C1 segment of cervical spinal cord (tissue), 14 donors: Measurements from ENCODE around the gene ITPKB.
"Not testable (repeated sequence)": the region's sequence is repeated elsewhere in the genome, so short reads cannot be mapped to it uniquely, and the experiment has no call there.

Experiments used
- DNase-seq, 14 donors: peaks; one replicate each; lab custom pipeline; 2025; lab: John Stamatoyannopoulos, UW

Gene ITPKB

DNA sequence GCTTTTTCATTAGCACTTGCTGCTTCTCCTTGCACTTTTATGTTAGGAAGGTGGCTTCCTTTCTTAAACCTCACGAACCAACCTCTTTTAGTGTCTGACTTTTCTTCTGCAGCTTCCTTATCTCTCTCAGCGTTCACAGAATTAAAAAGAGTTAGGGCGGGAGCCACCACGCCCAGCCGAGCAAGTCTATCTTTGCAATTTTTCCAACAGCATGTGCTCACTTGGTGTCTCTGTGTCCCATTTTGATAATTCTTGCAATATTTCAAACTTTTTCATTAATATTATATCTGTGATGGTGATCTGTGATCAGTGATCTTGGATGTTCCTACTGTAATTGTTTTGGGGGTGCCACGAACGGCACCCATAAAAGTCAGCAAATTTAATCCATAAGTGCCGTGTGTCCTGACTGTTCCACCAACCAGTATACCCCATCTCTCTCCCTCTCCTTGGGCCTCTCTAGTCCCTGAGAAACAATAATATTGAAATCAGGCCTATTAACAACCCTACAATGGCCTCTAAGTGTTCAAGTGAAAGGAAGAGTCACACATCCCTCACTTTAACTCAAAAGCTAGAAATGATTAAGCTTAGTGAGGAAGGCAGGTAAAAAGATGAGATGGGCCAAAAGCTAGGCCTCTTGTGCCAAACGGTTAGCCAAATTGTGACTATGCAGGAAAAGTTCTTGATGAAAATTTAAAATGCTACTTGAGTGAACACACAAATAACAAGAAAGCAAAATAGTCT, 15.9 kb upstream of the ITPKB start:
- no peak for DNase-seq

DNA sequence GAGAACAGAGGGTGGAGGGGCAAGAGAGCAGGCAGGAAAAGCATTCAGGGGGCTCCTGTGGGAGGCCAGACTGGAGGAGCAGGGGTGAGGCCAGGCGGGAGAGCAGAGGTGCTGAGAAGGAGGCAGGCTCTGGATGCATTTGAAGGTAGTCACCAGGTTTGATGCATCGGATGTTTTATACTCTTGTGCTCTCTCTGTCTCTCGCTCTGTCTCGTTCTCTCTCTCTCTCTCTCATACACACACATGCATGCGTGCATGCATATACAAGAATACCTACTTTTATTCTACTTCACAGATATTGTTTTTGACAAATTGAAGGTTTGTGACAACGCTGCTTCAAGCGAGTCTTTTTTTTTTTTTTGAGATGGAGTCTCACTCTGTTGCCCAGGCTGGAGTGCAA, 15.0 kb upstream of the ITPKB start:
- DNase-seq = no peak

DNA sequence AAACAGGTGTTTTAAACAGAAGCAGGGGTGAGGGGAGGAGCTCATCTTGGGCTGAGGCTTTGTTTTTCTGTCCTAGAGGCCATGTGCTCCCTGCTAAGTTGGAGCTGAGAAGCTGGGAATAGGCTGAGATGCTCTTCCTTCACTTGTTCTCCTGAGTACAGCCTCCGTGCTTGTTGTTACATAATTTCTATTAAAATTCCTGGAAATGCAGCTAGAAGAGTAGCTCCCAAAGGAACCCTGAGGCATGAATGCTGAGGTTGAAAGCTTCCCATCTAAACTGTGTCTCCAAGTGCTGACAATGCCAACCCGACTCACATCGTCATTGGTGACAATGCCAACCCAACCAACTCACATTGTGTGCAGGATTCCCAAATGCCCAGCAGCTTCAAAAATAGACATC, 12.6 kb upstream of the ITPKB start:
- no peak for DNase-seq

DNA sequence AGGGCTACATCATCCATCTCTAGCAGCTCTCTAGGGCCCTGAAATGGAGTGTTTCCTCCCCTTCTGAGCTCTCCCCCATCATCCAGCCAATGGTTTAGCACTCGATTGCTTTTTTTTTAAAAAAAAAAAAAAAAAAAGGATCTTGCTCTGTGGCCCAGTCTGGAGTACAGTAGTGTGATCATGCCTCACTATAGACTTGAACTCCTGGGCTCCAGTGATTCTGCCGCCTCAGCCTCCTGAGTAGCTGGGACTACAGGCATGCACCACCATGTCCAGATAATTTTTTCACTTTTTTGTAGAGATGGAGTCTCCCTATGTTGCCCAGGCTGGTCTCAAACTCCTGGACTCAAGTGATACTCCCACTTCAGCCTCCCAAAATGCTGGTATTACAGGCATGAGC, 12.1 kb upstream of the ITPKB start:
- no peak for DNase-seq

DNA sequence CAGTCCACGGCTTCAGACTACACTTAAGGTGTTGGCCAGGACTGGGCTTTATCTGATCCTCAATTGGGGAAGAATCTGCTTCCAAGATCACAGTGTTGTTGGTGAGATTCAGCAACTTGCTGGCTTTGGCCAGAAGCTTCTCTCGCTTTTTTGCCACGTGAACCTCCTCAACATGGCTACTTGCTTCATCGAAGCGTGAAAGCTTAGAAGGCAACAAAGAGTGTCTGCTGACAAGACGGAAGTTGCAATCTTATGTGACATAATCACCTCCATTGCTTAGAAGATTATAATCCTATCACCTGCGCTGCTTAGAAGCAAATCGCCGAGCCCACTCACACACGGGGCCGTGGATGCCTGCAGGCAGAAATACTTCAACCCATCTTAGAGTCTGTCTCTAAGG, 10.4 kb upstream of the ITPKB start:
- no peak for DNase-seq

DNA sequence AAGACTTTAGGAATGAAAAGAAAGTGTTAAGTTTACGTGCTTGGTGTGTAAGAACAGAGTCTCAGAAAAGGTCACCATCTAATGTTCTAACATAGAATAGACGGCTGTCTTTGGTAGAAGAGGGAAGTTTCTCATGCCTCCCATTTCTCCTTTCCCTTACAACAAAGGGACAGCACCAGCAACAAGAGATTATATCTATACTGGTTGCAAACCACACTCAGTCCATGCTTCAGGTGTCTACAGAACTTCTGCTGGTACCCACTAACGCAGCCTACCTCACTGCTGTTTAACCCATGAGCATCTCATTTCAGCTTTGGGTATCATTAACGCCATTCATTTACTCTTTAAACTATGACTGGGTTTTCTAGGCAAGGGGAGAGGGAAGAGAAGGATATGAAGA, 9.2 kb upstream of the ITPKB start:
- DNase-seq = no peak

DNA sequence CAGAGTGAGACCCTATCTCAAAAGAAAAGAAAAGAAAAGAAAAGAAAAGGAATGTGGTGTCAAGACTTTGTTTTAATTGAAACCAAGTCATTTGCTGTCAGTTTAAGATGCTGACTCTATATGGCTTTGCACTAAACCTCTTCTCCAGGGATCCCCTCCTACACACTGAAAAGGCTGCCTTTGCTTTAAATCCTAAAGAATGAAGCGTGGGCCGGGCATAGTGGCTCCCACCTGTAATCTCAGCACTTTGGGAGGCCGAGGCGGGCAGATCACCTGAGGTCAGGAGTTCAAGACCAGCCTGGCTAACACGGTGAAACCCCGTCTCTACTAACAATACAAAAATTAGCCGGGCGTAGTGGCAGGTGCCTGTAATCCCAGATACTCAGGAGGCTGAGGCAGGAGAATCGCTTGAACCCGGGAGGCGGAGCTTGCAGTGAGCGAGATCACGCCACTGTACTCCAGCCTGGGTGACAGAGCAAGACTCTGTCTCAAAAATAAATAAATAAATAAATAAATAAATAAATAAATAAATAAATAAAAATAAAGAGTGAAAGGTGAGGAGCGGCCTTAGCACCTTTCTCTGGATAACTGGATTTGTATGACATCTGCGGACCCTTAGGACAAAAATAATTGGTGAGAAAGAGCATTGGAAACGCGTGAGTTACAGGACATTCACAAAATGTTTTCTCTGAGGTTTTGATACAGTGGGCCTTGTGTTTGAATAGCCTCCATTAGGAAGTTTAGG, 8.6 kb upstream of the ITPKB start:
- DNase-seq = not testable (repeated sequence)

DNA sequence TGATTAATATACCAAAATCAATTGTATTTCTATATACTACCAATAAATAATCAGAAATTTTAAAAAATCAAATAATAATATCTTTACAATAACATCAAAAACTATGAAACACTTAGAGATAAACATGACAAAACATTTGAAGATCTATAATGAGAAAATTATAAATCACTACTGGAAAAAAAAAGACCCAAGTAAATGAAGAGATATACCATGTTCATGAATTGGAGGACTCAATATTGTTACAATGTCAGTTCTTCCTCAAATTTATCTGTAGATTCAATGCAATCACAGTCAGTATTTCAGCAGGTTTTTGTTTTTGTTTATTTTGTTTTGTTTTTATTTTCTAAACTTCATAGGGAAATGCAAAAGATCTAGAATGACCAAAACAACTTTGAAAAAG, 4.2 kb upstream of the ITPKB start:
- DNase-seq = no peak

DNA sequence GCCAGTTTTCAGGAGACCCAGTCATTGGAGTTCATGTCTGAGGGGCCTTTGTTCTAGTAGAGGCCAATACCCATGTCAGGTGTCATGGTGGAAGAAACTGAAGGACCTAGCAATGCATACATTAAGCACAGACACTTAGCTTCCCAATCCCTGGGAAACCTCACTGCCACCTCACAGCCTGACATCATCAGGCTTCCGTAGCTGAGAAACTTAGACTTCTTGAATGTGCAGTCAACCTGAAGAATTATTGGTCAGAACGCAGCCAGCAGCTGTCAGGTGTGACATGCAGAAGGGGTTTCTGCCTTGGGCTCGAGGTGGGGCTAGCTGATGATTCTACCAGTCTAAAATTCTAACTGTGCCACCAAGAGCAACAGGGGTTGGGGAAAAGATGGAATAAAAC, 1.9 kb upstream of the ITPKB start:
- no peak for DNase-seq

DNA sequence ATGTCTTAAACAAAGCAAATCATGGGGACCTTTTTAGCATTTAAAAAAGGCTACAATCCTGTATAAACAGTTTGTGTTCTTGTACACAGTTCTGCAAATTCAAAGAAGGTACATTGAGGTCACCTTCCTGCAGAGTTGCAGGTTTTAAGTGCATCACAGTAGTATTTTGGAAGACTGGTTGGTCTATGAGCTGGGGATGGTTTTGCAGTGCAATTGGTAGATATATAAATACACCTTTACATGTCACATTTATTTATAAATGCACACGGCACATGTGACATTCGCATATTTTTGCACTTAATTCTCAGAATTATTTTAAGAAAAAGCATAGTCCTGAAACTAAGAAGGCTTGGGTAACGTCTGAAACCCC, 599 bp upstream of the ITPKB start:
- DNase-seq = no peak

DNA sequence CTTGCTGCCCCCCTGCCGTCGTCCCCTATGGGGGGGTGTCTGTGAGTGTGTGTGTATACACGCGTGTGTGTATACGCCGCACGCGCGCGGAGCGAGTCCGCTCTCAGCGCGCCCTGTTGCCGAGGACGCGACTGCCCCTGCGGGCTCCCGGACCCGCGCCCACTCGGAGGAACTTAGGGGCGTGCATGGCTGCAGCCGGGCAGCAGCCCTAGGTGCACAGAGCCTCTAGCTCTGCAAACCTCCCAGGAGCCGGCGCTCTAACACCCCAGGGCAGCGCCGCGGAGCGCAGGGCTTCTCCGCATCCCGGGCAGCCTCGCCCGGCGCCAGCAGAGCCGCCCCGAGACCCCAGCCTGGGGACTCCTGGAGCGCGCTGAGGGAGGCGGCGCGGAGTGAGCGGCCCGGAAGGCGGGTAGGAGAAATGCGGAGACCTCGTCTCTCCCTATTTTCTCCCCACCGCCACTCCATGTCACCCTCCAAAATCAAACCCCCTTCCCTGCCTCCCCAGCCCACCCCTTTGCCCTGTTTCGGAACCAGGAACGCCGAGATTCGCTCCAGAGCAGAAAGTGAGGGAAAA, 574 bp downstream of the ITPKB start:
- peak in 4 of 14 donors; percentile 71 to 81 (median 77) for DNase-seq

DNA sequence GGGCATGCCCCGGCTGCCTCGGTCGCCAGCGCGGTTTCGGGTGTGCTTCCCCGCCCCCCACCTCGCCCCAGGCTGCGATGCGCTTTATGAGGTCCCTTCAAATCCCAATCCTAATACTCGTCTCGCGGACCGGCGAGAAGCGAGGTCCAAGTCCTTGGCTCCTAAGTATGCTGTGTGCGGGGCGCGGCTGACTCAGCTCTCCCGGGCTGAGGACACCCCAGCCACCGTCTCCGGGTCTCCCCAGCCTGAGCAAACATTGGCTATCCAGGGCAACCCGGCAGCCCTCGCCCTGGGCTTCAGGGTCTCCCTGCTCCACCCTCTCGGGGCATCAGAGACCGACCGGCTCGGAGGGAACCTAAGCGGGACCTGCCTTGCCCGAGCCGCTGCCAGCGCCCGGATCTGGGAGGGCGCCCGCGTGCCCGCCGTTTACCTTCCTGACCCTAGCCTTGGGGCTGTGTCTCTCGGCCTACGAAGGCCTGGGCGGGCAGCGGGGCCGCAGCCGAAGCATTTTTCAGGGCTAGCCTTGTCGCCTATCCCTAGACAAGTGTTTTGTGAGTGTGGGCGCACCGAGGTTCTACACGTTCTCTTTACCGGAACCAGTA, 1.2 kb downstream of the ITPKB start:
- DNase-seq = peak in 10 of 14 donors; percentile 72 to 87 (median 78)

DNA sequence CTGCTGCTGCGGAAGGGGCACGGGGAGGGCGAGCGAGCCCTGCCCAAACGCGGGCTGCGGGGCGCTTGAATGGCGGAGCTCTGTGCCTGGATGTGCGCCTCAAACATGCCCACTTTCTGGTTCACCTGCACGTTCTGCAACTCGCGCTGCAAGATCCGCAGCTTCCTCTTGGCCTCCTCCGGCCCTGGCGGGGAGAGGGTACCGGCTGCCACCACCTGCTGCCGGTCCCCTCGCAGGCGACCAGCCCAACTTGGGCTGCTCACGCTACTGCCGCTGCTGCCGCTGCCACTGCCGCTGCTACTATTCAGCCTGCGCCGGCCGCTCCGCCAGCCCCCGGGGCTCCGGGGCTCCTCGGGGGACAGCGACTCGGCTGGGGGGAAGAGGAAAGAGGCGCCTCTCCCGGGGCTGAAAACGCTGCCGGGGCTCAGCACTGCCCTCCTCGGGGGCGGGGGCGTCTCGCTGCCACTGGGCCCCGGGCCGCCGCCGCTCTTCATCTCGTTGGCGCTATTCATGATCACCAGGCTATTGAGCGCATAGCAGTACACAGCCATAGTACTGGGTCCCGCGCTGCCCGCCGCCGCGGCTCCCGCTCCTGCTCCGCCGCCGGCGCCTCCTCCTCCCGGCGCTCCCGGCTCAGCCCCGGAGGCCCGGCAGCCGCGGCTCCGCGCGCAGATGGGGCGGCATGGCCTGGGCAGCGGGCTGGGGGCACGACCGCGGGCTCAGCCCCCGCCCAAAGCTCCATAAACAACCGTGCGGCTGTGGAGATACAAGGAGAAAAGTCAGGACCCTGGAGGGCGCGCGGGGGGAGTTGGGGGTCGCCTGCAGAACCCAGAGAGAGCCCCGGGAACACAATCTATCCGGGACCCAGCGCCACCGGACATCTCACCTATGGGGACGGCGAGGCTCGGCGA, 1.9 kb downstream of the ITPKB start:
- peak in 11 of 14 donors; percentile 51 to 79 (median 62) for DNase-seq

DNA sequence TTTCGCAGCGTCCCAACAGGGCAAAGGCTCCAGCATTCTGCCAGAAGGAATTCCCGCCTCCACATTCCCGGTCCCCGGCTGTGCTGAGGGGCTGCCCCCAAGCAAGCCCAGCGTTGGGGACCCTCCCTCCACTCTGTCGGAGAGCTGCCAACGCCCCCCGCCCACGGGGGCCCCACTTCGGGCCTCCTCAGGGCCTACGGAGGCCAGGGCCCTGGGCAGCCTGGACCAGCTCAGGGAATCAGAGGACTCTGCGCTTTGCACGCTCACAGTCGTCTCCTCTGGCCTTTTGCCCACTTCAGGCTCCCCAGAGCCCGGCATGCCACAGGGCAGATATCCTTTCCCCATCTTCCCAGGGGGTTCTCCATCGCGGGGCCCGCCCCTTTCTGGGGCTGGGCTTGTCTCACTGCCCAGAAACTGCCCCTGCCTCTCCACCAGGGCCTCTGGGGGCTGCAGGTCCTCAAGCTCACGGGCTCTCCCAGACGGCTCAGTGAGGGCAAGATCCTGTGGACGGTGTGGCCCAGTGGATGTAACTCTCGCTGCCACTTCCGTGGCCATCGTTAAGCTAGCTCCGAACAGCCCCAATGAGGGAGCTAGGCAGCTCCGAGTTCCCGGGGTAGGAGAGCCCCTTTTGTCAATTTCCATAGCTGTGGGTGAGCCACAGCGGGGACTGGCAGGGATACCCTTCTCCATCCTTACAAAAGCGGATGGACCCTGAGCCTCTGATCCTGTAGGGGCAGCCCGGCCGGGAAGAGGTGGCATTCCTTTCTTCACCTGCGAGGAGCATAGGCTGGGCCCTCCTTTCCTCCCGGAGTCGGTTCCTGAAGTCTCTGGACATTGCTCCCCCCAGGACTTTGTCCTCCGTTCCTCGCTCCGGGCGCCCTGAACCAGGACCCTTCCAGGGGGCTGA, 2.8 kb downstream of the ITPKB start:
- DNase-seq = peak in 10 of 14 donors; percentile 41 to 87 (median 62)

DNA sequence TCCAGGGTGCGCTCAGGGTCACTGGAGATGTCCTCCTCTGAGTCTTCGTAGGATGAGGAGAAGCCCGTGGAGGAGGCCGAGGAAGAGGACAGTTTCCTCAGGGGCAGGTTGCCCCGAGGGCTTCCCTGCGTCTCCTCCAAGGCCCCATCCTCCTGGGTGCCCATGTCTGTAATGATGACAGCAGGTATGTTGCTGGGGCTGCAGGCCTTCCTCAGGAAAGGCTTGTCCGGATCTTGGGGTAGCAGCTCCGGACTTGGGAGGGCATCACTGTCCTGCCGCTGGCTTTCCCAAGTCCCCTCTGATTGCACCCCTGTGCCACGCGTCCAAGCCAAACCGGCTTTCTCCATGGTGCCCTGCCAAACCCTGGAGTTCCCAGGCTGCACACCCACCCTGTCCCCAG, 3.5 kb downstream of the ITPKB start:
- DNase-seq = no peak

DNA sequence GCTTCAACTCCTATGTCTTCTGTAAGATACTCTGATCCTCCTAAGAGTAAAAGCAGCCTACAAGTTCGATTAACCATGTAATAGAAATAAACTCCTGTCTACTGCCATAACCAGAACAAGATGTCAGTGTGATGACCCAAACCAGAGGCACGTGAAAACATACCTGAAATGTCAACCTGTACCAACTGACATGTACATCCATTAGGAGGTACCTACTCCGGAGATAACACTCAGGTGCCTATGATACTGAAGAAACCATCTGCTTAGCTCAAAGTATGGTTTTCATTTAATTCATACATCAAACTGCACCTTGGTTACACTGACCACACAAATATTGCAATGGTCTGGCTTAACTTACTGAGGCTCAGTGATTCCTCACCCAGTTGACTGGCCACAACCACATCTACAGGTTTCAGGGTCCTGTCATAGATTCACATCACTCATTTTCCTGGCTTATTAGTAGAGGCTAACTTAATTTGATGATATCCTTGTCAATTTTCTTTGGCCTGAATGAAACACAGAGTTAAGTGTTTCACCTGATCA, 4.4 kb downstream of the ITPKB start:
- DNase-seq = peak in 1 of 14 donors; percentile 17

DNA sequence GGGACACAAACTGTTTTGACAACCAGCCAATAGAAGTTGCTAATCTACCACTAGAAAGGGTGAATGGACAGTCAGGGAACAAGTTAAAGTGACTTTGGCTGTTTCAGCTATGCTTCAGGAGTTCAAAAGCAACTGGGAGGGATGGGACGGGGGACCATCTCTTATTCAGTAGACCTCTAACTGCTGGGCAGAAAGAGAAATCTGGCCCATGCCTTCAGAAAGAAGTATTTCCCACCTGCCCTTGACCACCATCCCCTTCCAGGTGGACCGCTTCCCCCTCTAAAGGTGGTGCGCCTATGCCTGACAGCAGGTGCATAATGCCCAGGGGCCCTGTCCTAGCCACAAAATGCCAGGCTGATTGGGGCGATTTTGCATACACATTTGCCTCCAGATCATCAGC, 5.2 kb downstream of the ITPKB start:
- DNase-seq = no peak

DNA sequence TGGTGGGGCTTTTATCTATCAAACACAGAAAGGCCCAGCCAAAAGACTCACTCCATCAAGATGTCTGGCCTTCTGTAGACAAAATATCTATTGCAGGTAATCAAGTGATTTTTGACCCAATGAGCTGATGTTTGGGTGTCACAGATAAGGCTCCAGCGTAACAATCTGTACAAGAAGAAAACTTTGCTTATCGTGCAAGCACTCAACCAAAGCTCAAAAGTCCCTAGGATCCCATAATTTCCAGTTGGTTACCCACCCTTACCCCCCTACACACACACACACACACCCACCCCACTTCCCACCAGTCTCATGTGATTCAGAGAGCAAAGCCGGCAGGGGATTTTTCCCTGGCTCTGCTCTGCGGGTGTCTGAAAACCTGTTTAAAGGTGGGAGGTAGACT, 5.8 kb downstream of the ITPKB start:
- DNase-seq = no peak

DNA sequence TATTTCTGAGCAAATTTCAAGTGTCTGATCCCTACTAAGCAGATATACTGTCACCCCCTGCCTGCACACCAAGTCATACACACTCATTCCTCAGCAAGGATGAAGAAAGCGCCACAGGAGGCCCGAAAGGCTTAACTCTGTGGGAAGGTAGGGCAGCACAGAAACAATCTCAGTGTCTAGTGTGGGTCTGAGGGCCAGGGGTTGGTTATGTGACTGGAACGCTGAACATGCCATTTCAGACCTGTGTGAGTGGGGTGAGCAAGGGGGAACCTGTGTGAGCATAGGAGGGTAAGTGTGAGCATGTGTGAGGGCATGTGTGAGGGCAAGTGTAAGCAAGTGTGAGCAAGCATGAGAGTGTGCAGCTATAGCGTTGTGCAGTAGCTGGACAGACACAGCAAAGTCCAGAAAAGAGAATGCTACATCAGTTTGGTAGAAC, 6.2 kb downstream of the ITPKB start:
- peak in 2 of 14 donors; percentile 43 to 52 for DNase-seq
